OCI-LY3 (cell line): Measurements from ENCODE around the gene SEC61A2.

ENCODE experiments used
- H2AFZ ChIP-seq: fragments of 200-600, 300-600 bp; shearing (Covaris generic); 2 replicates; pipeline ENCODE4 v1.6.0; 2014; ENCODE audit warnings: antibody characterized with exemption, low read depth, low read length
- H3K27ac ChIP-seq: fragments of 200-600, 300-600 bp; sonication (generic); 2 replicates; pipeline ENCODE4 v1.5.1; 2014; ENCODE audit warnings: mild to moderate bottlenecking, low read length, moderate library complexity, mixed read lengths
- H3K27me3 ChIP-seq: fragments of 200-600, 300-600 bp; sonication (generic); 2 replicates; pipeline ENCODE4 v1.6.1; 2014; ENCODE audit warnings: low read depth, low read length, mixed read lengths
- H3K36me3 ChIP-seq: fragments of 200-600, 300-600 bp; sonication (generic); replicated peaks from 2 replicates; pipeline ENCODE3; 2014; ENCODE audit warnings: low read depth, low read length, mixed read lengths
- H3K4me1 ChIP-seq: fragments of 300-600, 200-600 bp; sonication (generic); 2 replicates; pipeline ENCODE4 v1.6.1; 2014; ENCODE audit warnings: low read length, mixed read lengths
- H3K4me2 ChIP-seq: fragments of 200-600, 300-600 bp; sonication (generic); 2 replicates; pipeline ENCODE4 v1.6.1; 2014; ENCODE audit warnings: low read length, mixed read lengths
- H3K4me3 ChIP-seq: fragments of 300-600, 200-600 bp; sonication (generic); 2 replicates; pipeline ENCODE4 v1.5.1; 2014; ENCODE audit warnings: antibody characterized with exemption, mild to moderate bottlenecking, low read length, moderate library complexity
- H3K79me2 ChIP-seq: fragments of 300-600, 200-600 bp; shearing (Covaris generic); 2 replicates; pipeline ENCODE4 v1.6.1; 2014; ENCODE audit warnings: mild to moderate bottlenecking, low read length, mixed read lengths
- H3K9ac ChIP-seq: fragments of 300-600, 200-600 bp; shearing (Covaris generic); 2 replicates; pipeline ENCODE4 v1.6.0; 2014; ENCODE audit warnings: mild to moderate bottlenecking, low read length, moderate library complexity
- H3K9me3 ChIP-seq: fragments of 200-600, 300-600 bp; shearing (Covaris generic); 2 replicates; pipeline ENCODE4 v1.6.1; 2014; ENCODE audit warnings: low read length, mixed read lengths; ENCODE audit not compliant: insufficient read depth
- H4K20me1 ChIP-seq: fragments of 200-600, 300-600 bp; sonication (generic); 2 replicates; pipeline ENCODE4 v1.6.1; 2016; ENCODE audit warnings: low read length, mixed read lengths; ENCODE audit not compliant: insufficient read depth
- CTCF ChIP-seq: fragments of 200-600, 300-600 bp; sonication (generic); IDR thresholded peaks from 2 replicates; pipeline ENCODE4 v1.5.1; 2014; ENCODE audit warnings: antibody characterized with exemption, low read length, low read depth
- EZH2phosphoT487 ChIP-seq: fragments of 200-600 bp; shearing (Covaris generic); IDR thresholded peaks from 2 replicates; pipeline ENCODE4 v1.6.1; 2018; ENCODE audit warnings: antibody characterized with exemption, mixed run types, low read depth

The SEC61A2 gene

GRCh38 chr10:12121673-12122072 lies 7.8 kb upstream of the SEC61A2 start:
- 0 out of 2 replicates have a peak, but pooled peaks cover 2% of the 10 kb centered on the region for H3K79me2 ChIP-seq
- TF ChIP-seq CTCF (no peak), EZH2phosphoT487 (no peak)
- no peak overlapping the region for H2AFZ ChIP-seq
- H3K36me3 ChIP-seq = peaks cover 25% of the 10 kb centered on the region
- peaks cover 29% of the 10 kb centered on the region for H3K4me1 ChIP-seq
- H3K4me2 ChIP-seq = peak overlapping the region; percentile 62
- H3K9me3 ChIP-seq = no peaks in the 10 kb centered on the region
- H4K20me1 ChIP-seq = no peaks in the 10 kb centered on the region
- peak overlapping the region; percentile 50 for H3K9ac ChIP-seq
- peak overlapping the region; percentile 50 for H3K4me3 ChIP-seq
- H3K27me3 ChIP-seq = no peaks in the 10 kb centered on the region
- peak overlapping the region; percentile 96 for H3K27ac ChIP-seq

- peak overlapping the region; percentile 83 for H3K4me2 ChIP-seq
- peak overlapping the region; percentile 23 for H3K27ac ChIP-seq
- no peaks in the 10 kb centered on the region for H3K9me3 ChIP-seq
- H3K4me3 ChIP-seq = peak overlapping the region; percentile 83
- peaks cover 14% of the 10 kb centered on the region for H3K36me3 ChIP-seq
- H3K79me2 ChIP-seq = peaks cover 27% of the 10 kb centered on the region
- H3K27me3 ChIP-seq = no peaks in the 10 kb centered on the region
- peaks cover 8% of the 10 kb centered on the region for H3K4me1 ChIP-seq
- TF ChIP-seq CTCF = peak; percentile 42
- TF ChIP-seq EZH2phosphoT487 = no peak
- peak overlapping the region; percentile 84 for H3K9ac ChIP-seq
- H4K20me1 ChIP-seq = peaks cover 8% of the 10 kb centered on the region; the same call in 1 of the 2 replicates
- no peak overlapping the region for H2AFZ ChIP-seq
Observed at GRCh38 chr10:12130237-12130872, 878 bp downstream of the SEC61A2 start.

- Histone ChIP-seq H3K4me3 (no peak overlapping the region), H3K9me3 (no peaks in the 10 kb centered on the region), H3K79me2 (peaks cover 16% of the 10 kb centered on the region), H2AFZ (no peak overlapping the region), H3K27me3 (no peaks in the 10 kb centered on the region), H3K9ac (no peak overlapping the region), H4K20me1 (peaks cover 5% of the 10 kb centered on the region; the same call in 1 of the 2 replicates), H3K27ac (no peak overlapping the region), H3K4me2 (no peak overlapping the region), H3K4me1 (peaks cover 2% of the 10 kb centered on the region), H3K36me3 (peaks cover 18% of the 10 kb centered on the region)
- no peak for TF ChIP-seq CTCF
- TF ChIP-seq EZH2phosphoT487 = no peak
Observed at GRCh38 chr10:12135631-12136030, 6.2 kb downstream of the SEC61A2 start.

GRCh38 chr10:12140038-12140437 lies 10.6 kb downstream of the SEC61A2 start:
- no peak for TF ChIP-seq EZH2phosphoT487
- TF ChIP-seq CTCF = no peak
- Histone ChIP-seq H3K4me1 (no peaks in the 10 kb centered on the region), H3K9me3 (no peaks in the 10 kb centered on the region), H3K9ac (no peak overlapping the region), H3K4me2 (no peak overlapping the region), H3K36me3 (peaks cover 17% of the 10 kb centered on the region), H3K79me2 (no peaks in the 10 kb centered on the region), H2AFZ (no peak overlapping the region), H3K4me3 (no peak overlapping the region), H3K27ac (no peak overlapping the region), H4K20me1 (no peaks in the 10 kb centered on the region), H3K27me3 (no peaks in the 10 kb centered on the region)
